Astrocyte (in vitro differentiated cells and primary cell): ENCODE measurements around the gene MAGEB17. TPM values are rescaled to one million over a fixed set of nuclear protein-coding genes. Genes with fewer than 3 reads are reported as not detected.

Experiments
- DNase-seq: peaks from one replicate; pipeline ENCODE4 v3.0.0-alpha.2; 2010; ENCODE audit warnings: low read depth
- FAIRE-seq: peaks from 2 replicates; lab custom pipeline; 2011; peaks lifted over from hg19 to GRCh38; lab: Jason Lieb, UNC
- H2AFZ ChIP-seq: 2 replicates; pipeline ENCODE4 v1.6.0; 2012; ENCODE audit warnings: low read depth, low read length, inconsistent platforms
- H3K27ac ChIP-seq: 2 replicates; pipeline ENCODE4 v1.5.1; 2011; ENCODE audit warnings: low read depth, low read length, inconsistent platforms
- H3K27me3 ChIP-seq: 2 replicates; pipeline ENCODE4 v1.6.0; 2011; ENCODE audit warnings: low read length, inconsistent platforms; ENCODE audit not compliant: insufficient read depth
- H3K36me3 ChIP-seq: 2 replicates; pipeline ENCODE4 v1.5.1; 2011; ENCODE audit warnings: low read length, inconsistent platforms; ENCODE audit not compliant: insufficient read depth
- H3K4me1 ChIP-seq: 2 replicates; pipeline ENCODE4 v1.5.1; 2011; ENCODE audit warnings: low read length, inconsistent platforms; ENCODE audit not compliant: insufficient read depth
- H3K4me2 ChIP-seq: 2 replicates; pipeline ENCODE4 v1.6.0; 2012; ENCODE audit warnings: low read length, inconsistent platforms
- H3K4me3 ChIP-seq: 2 replicates; pipeline ENCODE4 v1.5.1; 2011; ENCODE audit warnings: low read depth, mild to moderate bottlenecking, low read length, inconsistent platforms; ENCODE audit not compliant: insufficient read depth
- H3K79me2 ChIP-seq: 2 replicates; pipeline ENCODE4 v1.6.0; 2012; ENCODE audit warnings: mild to moderate bottlenecking, low read length, inconsistent platforms; ENCODE audit not compliant: insufficient read depth
- H3K9ac ChIP-seq: 2 replicates; pipeline ENCODE4 v1.6.0; 2012; ENCODE audit warnings: mild to moderate bottlenecking, low read length, inconsistent platforms
- H3K9me3 ChIP-seq: 2 replicates; pipeline ENCODE4 v1.5.1; 2012; ENCODE audit warnings: low read depth, mild to moderate bottlenecking, low read length, inconsistent platforms; ENCODE audit not compliant: insufficient read depth
- H4K20me1 ChIP-seq: 2 replicates; pipeline ENCODE4 v1.6.0; 2012; ENCODE audit warnings: low read length, inconsistent platforms; ENCODE audit not compliant: insufficient read depth
- H3K27ac Mint-ChIP-seq: one replicate; pipeline ENCODE4 v1.8.0; 2021; ENCODE audit warnings: mild to moderate bottlenecking, mixed read lengths; ENCODE audit not compliant: unreplicated experiment
- H3K27me3 Mint-ChIP-seq: one replicate; pipeline ENCODE4 v1.8.0; 2021; ENCODE audit warnings: low read depth, mixed read lengths; ENCODE audit not compliant: unreplicated experiment
- H3K36me3 Mint-ChIP-seq: one replicate; pipeline ENCODE4 v1.8.0; 2021; ENCODE audit warnings: low read depth, mixed read lengths; ENCODE audit not compliant: unreplicated experiment
- H3K4me1 Mint-ChIP-seq: one replicate; pipeline ENCODE4 v1.8.0; 2021; ENCODE audit warnings: low read depth, mixed read lengths; ENCODE audit not compliant: unreplicated experiment
- H3K4me3 Mint-ChIP-seq: one replicate; pipeline ENCODE4 v1.8.0; 2021; ENCODE audit warnings: mild to moderate bottlenecking, moderate library complexity, mixed read lengths; ENCODE audit not compliant: unreplicated experiment
- H3K9me3 Mint-ChIP-seq: one replicate; pipeline ENCODE4 v1.8.0; 2021; ENCODE audit warnings: mild to moderate bottlenecking, mixed read lengths; ENCODE audit not compliant: unreplicated experiment
- CTCF ChIP-seq: IDR thresholded peaks from 2 replicates; pipeline ENCODE4 v1.5.1; 2011; ENCODE audit warnings: low read depth, mild to moderate bottlenecking, inconsistent platforms, low read length, moderate library complexity; ENCODE audit not compliant: insufficient read depth
- EZH2 ChIP-seq: IDR thresholded peaks from 2 replicates; pipeline ENCODE4 v1.6.1; 2012; ENCODE audit warnings: mild to moderate bottlenecking, low read length, inconsistent platforms; ENCODE audit not compliant: insufficient read depth
- total RNA-seq: library from RNA; stranded (reverse); gene quantifications from 2 replicates; pipeline ENCODE4 v1.2.1, GENCODE V29; 2021

Gene MAGEB17
- total RNA-seq, 1 donor from 2014 or later: not detected

- Histone ChIP-seq H3K4me2 (no peak overlapping the region), H3K27ac (no peak overlapping the region), H3K27me3 (no peaks in the 10 kb centered on the region), H3K36me3 (no peaks in the 10 kb centered on the region), H3K9me3 (no peaks in the 10 kb centered on the region), H4K20me1 (no peaks in the 10 kb centered on the region), H3K4me1 (no peaks in the 10 kb centered on the region), H2AFZ (no peak overlapping the region), H3K4me3 (no peak overlapping the region), H3K79me2 (no peaks in the 10 kb centered on the region), H3K9ac (no peak overlapping the region)
- Mint-ChIP-seq H3K36me3 (no peaks in the 10 kb centered on the region), H3K27ac (no peak overlapping the region), H3K4me3 (no peak overlapping the region), H3K4me1 (no peaks in the 10 kb centered on the region), H3K27me3 (no peaks in the 10 kb centered on the region), H3K9me3 (no peaks in the 10 kb centered on the region)
- no peak for TF ChIP-seq CTCF
- TF ChIP-seq EZH2: no peak
- FAIRE-seq (peak; percentile 58), DNase-seq (no peak)
Observed at GRCh38 chrX:16142246-16142558, 25.1 kb upstream of the MAGEB17 start.

DNA sequence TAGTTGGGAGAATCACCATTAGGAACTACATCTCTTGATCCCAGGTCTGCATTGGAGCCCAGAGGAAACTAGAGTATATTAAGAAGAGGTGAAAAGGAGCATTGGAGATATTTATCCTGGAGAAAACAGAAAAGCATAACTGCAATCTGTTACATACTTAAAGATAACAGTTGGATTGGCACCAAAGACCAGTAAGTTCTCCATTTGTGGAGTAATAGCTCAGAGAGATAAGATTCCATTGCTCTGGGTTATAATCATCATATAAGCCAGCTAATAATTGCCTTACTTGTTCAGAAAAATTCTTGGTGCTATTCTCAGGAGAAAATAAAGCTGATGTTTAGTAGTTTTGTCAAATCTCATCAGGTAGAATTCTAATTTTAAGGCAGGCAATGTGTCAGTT lies 23.3 kb upstream of the MAGEB17 start:
- H3K4me3 ChIP-seq: no peak overlapping the region
- H3K36me3 Mint-ChIP-seq: no peaks in the 10 kb centered on the region

More for the DNA sequence above, 23.3 kb upstream of the MAGEB17 start:
- DNase-seq (no peak), FAIRE-seq (peak; percentile 32)
- no peak overlapping the region for H2AFZ ChIP-seq
- no peak overlapping the region for H3K4me2 ChIP-seq
- no peaks in the 10 kb centered on the region for H3K9me3 Mint-ChIP-seq
- H3K27ac ChIP-seq: no peak overlapping the region
- H3K9me3 ChIP-seq: no peaks in the 10 kb centered on the region
- TF ChIP-seq EZH2 (no peak), CTCF (no peak)
- H3K36me3 ChIP-seq: no peaks in the 10 kb centered on the region
- no peaks in the 10 kb centered on the region for H3K4me1 ChIP-seq
- H3K4me1 Mint-ChIP-seq: no peaks in the 10 kb centered on the region
- H3K9ac ChIP-seq: no peak overlapping the region
- H3K27me3 Mint-ChIP-seq: no peaks in the 10 kb centered on the region
- no peaks in the 10 kb centered on the region for H3K27me3 ChIP-seq
- H3K79me2 ChIP-seq: no peaks in the 10 kb centered on the region
- no peak overlapping the region for H3K27ac Mint-ChIP-seq
- no peaks in the 10 kb centered on the region for H4K20me1 ChIP-seq
- H3K4me3 Mint-ChIP-seq: no peak overlapping the region
